Hepatocyte (in vitro differentiated cells): ENCODE data around the gene APBB1. TPM values are rescaled to one million over a fixed set of nuclear protein-coding genes. Genes with fewer than 3 reads are reported as not detected.

Source experiments
- DNase-seq: peaks from one replicate; pipeline ENCODE4 v3.0.0-alpha.2; 2016; ENCODE audit warnings: low spot score
- H2AFZ ChIP-seq: fragments of 200-600 bp; sonication (generic); 2 replicates; pipeline ENCODE4 v1.6.0; 2016; ENCODE audit warnings: antibody characterized with exemption, mild to moderate bottlenecking
- H3K27ac ChIP-seq: fragments of 200-600 bp; sonication (generic); 2 replicates; pipeline ENCODE4 v1.5.1; 2016; ENCODE audit warnings: mild to moderate bottlenecking
- H3K27me3 ChIP-seq: fragments of 200-600 bp; sonication (generic); 2 replicates; pipeline ENCODE4 v1.6.1; 2016
- H3K36me3 ChIP-seq: fragments of 200-600 bp; sonication (generic); replicated peaks from 2 replicates; pipeline ENCODE4 v1.5.1; 2016; ENCODE audit warnings: low read depth; ENCODE audit not compliant: insufficient read depth
- H3K4me1 ChIP-seq: fragments of 200-600 bp; sonication (generic); 2 replicates; pipeline ENCODE4 v1.5.1; 2016; ENCODE audit warnings: mild to moderate bottlenecking, moderate library complexity; ENCODE audit not compliant: insufficient read depth
- H3K4me2 ChIP-seq: fragments of 200-600 bp; sonication (generic); 2 replicates; pipeline ENCODE4 v1.6.0; 2016
- H3K4me3 ChIP-seq: fragments of 200-600 bp; sonication (generic); 2 replicates; pipeline ENCODE4 v1.5.1; 2016; ENCODE audit warnings: mild to moderate bottlenecking
- H3K79me2 ChIP-seq: fragments of 200-600 bp; sonication (generic); 2 replicates; pipeline ENCODE4 v1.6.0; 2017; ENCODE audit warnings: mild to moderate bottlenecking
- H3K9me2 ChIP-seq: fragments of 200-600 bp; sonication (generic); replicated peaks from 2 replicates; pipeline ENCODE4 v1.6.0; 2017; ENCODE audit warnings: mild to moderate bottlenecking; ENCODE audit not compliant: insufficient read depth
- H3K9me3 ChIP-seq: fragments of 200-600 bp; sonication (generic); 2 replicates; pipeline ENCODE4 v1.5.1; 2016; ENCODE audit warnings: low read depth, mild to moderate bottlenecking
- H4K20me1 ChIP-seq: fragments of 200-600 bp; sonication (generic); 2 replicates; pipeline ENCODE4 v1.6.0; 2016; ENCODE audit warnings: mild to moderate bottlenecking; ENCODE audit not compliant: insufficient read depth, poor library complexity, severe bottlenecking
- CTCF ChIP-seq: fragments of 200-600 bp; sonication (generic); IDR thresholded peaks from 2 replicates; pipeline ENCODE4 v1.5.1; 2016; ENCODE audit warnings: antibody characterized with exemption, mild to moderate bottlenecking; ENCODE audit not compliant: poor library complexity
- EZH2 ChIP-seq: fragments of 200-600 bp; sonication (generic); IDR thresholded peaks from 2 replicates; pipeline ENCODE4 v1.6.1; 2016; ENCODE audit warnings: antibody characterized with exemption, mild to moderate bottlenecking, borderline replicate concordance
- EZH2phosphoT487 ChIP-seq: fragments of 200-600 bp; sonication (generic); IDR thresholded peaks from one replicate; pipeline ENCODE4 v1.6.1; 2018; ENCODE audit warnings: antibody characterized with exemption, mild to moderate bottlenecking, low read depth, moderate library complexity; ENCODE audit not compliant: unreplicated experiment, severe bottlenecking
- WGBS: methylation state at CpG from one replicate; pipeline ENCODE4 v1.1.6; 2016; ENCODE audit warnings: low lambda C conversion rate; ENCODE audit errors: missing lambda C conversion rate; 5-methylcytosine and 5-hydroxymethylcytosine counted together
- polyA plus RNA-seq: library from polyadenylated mRNA; unstranded; fragments of >200 nt; fragmentation: Nextera tagmentation; extraction: Ambion mirVana; gene quantifications from 2 replicates; pipeline ENCODE4 v1.2.1, GENCODE V29; 2016
- total RNA-seq: library from RNA; depleted of rRNA; stranded (reverse); fragments of >200 nt; gene quantifications from 2 replicates; pipeline ENCODE4 v1.2.3, GENCODE V29; 2014

The APBB1 gene
- total and polyA plus RNA-seq, 2 experiments from 2014 or later: 33.0 to 41.5 TPM

GRCh38 chr11:6443269-6444003 is 24.5 kb upstream of the APBB1 start:
- H4K20me1 ChIP-seq: no peaks in the 10 kb centered on the region
- H3K9me2 ChIP-seq: no peaks in the 10 kb centered on the region
- peaks cover 20% of the 10 kb centered on the region for H3K4me1 ChIP-seq
- TF ChIP-seq CTCF: peak; percentile 67
- no peak for TF ChIP-seq EZH2phosphoT487
- H3K9me3 ChIP-seq: no peaks in the 10 kb centered on the region
- no peaks in the 10 kb centered on the region for H3K27me3 ChIP-seq
- no peak overlapping the region for H3K27ac ChIP-seq
- no peaks in the 10 kb centered on the region for H3K79me2 ChIP-seq
- H3K4me2 ChIP-seq: no peak overlapping the region
- no peak overlapping the region for H3K4me3 ChIP-seq
- H2AFZ ChIP-seq: no peak overlapping the region
- DNase-seq: peak; percentile 74
- H3K36me3 ChIP-seq: no peaks in the 10 kb centered on the region
- 43% methylated on average over 5 of the region's 5 CpGs for WGBS

- WGBS: 95% methylated on average over 4 of the region's 4 CpGs
- Histone ChIP-seq H3K9me3 (no peaks in the 10 kb centered on the region), H2AFZ (no peak overlapping the region), H4K20me1 (no peaks in the 10 kb centered on the region), H3K4me3 (no peak overlapping the region), H3K27ac (no peak overlapping the region), H3K36me3 (no peaks in the 10 kb centered on the region), H3K79me2 (no peaks in the 10 kb centered on the region), H3K4me2 (no peak overlapping the region), H3K4me1 (peaks cover 20% of the 10 kb centered on the region), H3K9me2 (no peaks in the 10 kb centered on the region), H3K27me3 (no peaks in the 10 kb centered on the region)
- DNase-seq: no peak
- TF ChIP-seq CTCF (no peak), EZH2 (no peak), EZH2phosphoT487 (no peak)
Observed at GRCh38 chr11:6442441-6442840, 23.5 kb upstream of the APBB1 start.

GRCh38 chr11:6440906-6441358 is 22.0 kb upstream of the APBB1 start, which contains the start of gene HPX:
Gene HPX (minus strand): TSS chr11:6440987. CDS start chr11:6440963, 24 bp downstream.
- no peaks in the 10 kb centered on the region for H3K9me2 ChIP-seq
- no peak for DNase-seq
- H3K4me1 ChIP-seq: peaks cover 20% of the 10 kb centered on the region
- no peaks in the 10 kb centered on the region for H3K79me2 ChIP-seq
- H2AFZ ChIP-seq: no peak within 1 kb of the TSS
- no peaks in the 10 kb centered on the region for H3K9me3 ChIP-seq
- H3K4me3 ChIP-seq: no peak within 1 kb of the TSS
- TF ChIP-seq CTCF (no peak), EZH2 (no peak), EZH2phosphoT487 (no peak)
- H4K20me1 ChIP-seq: no peaks in the 10 kb centered on the region
- H3K4me2 ChIP-seq: peak within 1 kb of the TSS; percentile 68
- H3K27me3 ChIP-seq: no peaks in the 10 kb centered on the region
- H3K27ac ChIP-seq: peak within 1 kb of the TSS; percentile 17
- 45% methylated on average over 3 of the region's 3 CpGs for WGBS
- H3K36me3 ChIP-seq: no peaks in the 10 kb centered on the region
